CD4-positive, alpha-beta T cell treated with Interleukin-17A for 4 hours (primary cell): ENCODE results near the gene ZBTB7C.

ENCODE experiments used
- DNase-seq: peaks from one replicate; pipeline ENCODE4 v3.0.0-alpha.2; 2020; ENCODE audit warnings: mixed read lengths

ZBTB7C gene

GRCh38 chr18:48045744-48046143 is 363.4 kb downstream of the ZBTB7C start:
- no peak for DNase-seq

DNA sequence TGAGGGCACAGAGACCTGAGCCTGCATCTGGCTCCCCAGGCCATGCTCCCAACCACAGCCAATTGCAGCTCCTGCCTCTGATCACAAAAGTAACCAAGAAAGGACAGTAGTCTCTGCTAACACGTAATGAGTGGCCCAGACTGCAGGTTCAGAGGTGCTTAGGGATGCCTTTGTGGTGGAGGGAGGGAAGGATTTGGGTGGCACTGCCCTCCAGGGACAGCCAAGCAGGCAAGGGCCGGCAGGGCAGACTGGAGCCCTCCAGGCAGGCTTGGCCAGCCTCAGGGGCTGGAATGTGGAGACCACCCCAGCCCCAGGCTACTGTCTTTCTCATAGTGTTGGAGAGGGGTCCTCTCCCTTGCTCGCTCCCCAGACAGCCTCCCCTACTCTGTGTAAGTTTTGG is 364.2 kb downstream of the ZBTB7C start:
- DNase-seq, result no peak

- DNase-seq, result no peak
Observed at GRCh38 chr18:48043166-48043565, 366.0 kb downstream of the ZBTB7C start.

- no peak for DNase-seq
Observed at GRCh38 chr18:48042431-48042830, 366.8 kb downstream of the ZBTB7C start.

- no peak for DNase-seq
Observed at GRCh38 chr18:48040457-48041110, 368.6 kb downstream of the ZBTB7C start.

DNA sequence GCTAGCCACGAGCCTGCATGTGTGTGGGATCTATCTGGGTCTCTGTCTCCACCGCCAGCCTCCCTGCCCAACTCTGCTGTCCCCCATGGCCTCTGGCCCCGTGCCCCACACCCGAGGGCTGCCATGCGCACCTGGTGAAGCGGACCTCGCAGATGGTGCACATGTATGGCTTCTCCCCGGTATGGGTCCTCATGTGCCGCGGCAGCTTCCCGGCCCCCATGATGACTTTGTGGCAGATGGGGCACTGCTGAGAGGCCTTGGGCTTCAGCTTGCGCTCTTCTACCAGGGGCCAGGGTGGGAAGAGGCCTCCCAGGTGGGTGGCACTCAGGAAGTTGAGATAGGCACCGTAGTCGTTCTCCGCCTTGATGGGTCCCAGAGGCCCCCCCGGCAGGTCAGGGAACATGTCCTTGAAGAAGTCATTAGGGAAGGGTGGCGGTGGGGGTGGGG is 369.4 kb downstream of the ZBTB7C start:
- no peak for DNase-seq

DNA sequence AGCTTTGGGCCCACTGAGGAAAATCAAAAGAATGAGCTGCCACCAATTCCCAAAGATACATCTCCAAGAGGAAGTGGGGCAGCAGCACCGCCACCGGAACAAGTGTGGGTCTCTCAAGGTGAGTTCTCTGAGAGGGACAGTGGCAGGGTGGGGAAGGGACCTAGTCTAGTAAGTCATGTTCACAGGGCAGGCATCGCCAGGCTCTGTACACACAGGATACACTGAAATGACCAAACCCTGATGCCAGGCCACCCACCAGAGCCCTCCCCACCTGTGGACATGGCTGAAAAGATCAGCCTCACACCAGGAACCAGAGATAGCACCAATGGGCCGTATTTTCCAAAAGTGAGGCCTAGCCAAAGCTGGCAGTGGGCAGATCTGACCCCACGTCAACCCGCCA is 370.5 kb downstream of the ZBTB7C start:
- DNase-seq, result no peak

DNA sequence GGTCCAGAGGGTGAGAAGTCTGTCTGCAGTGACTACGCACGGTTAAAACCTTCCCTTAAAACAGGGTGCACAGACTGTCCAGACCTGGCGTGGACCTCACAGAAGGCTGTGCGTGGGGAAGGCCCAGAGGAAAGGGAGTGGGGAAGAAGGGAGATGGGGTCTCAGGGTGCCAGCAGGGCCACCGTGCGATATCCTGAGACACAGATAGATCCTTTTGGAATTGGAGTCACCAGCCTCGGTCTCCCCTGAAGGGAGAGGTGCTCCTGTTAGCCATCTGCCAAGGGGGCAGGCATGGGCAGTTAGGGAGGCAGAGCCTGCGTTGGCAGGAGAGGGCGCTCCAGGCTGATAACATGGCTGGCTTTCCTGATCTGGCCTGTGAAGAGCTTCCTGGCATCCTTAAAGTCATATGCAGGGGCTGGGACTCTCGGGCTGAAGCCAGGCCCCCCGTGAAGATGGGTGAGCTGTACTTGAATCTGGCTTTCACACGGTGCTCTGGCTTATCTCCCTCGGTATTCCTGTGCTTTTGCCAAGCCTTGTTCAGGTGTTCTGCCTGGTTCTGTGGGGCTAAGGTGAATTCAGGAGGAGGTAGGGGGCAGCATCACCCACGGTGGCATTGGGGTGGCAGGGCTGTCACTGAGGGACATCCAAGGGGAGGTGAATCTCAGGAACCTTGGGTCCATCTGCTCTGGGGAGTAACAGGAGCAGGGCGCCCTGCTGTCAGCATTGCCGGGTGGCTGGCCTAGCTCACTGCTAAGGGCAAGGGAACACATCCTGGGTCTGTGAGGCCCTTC is 371.5 kb downstream of the ZBTB7C start:
- no peak for DNase-seq

DNA sequence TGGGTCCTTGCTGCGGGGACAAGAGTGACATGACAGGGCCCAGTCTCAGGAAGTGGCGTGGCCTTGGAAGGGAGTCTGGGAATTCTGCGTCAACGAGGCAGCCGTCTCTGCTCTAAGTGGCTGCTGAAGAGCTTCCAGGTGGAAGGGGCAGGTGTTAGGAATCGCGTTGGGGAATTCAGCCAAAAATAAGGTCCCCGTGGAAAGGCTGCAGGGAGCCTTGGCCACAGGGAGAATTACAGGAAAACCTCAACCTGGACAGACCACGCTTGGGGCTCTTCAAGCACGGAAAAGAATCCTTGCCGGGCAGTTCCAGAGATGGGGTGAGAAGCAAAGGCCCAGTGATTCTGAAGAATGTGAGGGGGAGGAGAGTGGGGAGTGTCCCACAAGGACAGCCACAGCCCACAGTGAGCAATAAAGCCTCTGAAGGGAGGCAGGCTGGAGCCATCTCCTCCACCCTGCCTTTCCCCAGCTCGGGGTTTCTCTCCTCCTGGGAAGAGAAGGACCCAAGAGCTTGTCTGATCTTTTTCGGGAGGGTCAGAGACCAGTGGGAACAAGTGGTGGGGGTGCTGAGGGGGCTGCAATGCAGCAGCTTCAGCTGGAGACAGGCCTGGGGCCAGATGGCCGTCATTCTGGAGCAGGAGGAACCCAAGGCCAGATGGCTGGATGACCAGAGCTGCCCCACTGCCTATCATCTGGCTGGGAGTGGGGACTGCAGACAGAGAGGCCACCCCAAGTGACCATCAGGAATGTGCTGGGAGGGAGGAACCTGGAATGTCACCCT is 372.4 kb downstream of the ZBTB7C start:
- no peak for DNase-seq

DNA sequence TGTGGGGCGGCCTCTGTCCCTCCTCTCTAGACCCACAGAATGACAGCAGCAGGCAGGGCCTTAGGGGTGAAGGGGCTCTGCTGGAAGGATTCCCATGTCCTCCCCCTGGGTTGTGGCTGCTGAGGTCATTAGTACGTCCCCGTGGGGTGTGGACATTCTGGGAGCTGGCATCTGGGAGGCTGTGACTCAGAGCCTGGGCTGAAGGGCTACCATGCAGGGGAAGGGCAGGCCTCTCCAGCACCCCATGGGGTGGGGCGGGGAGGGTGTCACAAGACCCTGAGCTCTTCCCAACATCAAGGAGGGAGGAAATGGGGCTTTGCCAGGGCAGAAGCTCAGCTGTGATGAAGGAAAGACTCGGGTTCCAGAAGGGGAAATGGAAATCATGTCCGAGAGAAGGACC is 373.0 kb downstream of the ZBTB7C start:
- no peak for DNase-seq

- no peak for DNase-seq
Observed at GRCh38 chr18:48035556-48035860, 373.7 kb downstream of the ZBTB7C start.

GRCh38 chr18:48034651-48035555 is 374.3 kb downstream of the ZBTB7C start:
- no peak for DNase-seq

GRCh38 chr18:48033790-48034650 is 375.2 kb downstream of the ZBTB7C start:
- no peak for DNase-seq

DNA sequence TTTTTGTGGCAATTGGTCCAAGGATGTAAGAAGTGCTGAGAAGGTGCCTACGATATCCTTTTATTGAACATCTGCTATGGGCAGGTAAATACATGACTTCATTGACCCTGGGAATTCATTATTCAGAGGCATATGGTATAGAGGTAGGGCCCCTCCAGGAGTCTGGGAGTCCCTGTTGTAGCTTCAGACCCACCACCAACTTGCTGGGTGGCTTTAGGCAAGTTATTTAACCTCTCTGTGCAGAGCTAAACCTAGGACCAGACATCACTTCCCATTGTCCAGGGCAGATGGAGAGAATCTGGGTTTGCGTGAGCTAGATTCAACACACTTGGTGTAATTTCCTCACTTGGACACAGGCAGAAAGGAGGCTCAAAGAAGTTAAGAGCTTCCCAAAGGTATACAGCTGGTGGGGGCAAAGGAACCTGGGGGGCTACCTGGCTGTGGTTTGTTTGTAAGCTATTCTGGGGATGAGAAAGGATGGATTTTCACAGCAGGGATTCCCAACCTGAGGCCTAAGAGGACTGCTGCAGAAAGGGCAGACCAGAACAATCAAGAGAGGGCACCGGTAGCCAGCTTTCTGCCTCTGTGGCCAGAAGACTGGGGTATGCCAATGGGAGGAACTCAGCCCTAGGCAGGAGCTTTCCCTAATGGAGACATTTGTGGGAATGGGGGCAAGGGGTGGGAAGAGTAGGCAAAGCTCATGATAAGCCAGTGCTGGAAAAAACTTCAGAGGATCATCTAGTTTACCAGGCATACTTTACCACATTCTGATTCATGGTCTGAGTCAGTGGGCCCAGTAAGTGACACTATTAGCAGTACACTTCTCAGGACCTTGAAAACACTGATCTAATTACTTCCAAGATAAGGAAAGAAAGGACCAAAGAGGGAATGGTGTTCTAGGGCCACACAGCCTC is 376.1 kb downstream of the ZBTB7C start:
- DNase-seq, result no peak

- no peak for DNase-seq
Observed at GRCh38 chr18:48031641-48032040, 377.5 kb downstream of the ZBTB7C start.

GRCh38 chr18:48030616-48031480 is 378.3 kb downstream of the ZBTB7C start:
- DNase-seq, result no peak

- DNase-seq, result no peak
Observed at GRCh38 chr18:48029296-48029986, 379.7 kb downstream of the ZBTB7C start.

DNA sequence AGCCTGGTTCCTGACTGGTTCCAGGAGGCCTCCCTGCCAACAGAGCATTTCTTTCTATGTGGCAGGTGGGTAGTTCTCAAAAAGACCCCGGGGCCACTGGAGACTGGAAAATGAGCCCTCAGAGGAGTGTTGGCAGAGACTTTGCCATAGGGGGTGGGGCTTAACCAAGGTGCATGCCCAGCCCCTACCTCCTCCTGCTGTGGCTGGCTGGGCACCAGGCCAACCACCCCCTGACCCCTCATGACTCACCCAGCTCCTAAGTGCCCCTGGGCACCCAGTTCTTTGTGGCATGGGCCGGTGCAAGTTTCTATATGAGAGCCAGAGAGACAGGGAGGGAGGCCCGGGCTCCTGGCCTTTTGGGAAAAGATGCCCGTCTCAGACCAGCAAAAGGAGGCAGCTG is 380.5 kb downstream of the ZBTB7C start:
- DNase-seq, result no peak

DNA sequence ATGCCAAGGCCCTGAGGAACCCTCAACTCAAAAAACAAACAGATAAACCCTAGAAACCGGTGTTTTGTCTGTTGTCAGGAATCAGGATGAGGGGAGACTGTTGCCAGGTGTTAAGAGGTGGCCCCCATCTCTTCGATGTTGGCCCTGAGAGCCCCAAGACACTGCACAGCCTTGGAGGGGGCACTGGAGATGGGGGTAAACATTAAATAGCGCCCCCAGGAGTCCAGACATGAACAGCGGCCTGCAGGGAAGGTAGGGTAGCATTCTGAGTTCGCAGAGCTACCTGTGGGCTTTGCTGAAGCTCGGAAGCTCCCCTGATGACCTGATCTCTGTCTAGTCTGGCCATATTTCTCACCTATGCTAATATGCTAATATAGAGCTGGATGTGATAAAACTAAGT is 381.1 kb downstream of the ZBTB7C start:
- DNase-seq, result no peak
